ENCODE data around the gene C2CD4B. TPM values are rescaled to one million over a fixed set of nuclear protein-coding genes. Genes with fewer than 3 reads are reported as not detected.

C2CD4B gene
- total RNA-seq, 1 experiment from 2014 or later, result 0.50 TPM

GRCh38 chr15:62128916-62129315 is 36.2 kb downstream of the C2CD4B start:
- no TSS peak for BruUV-seq (replicated peaks)
- Mint-ChIP-seq H3K36me3 (ENCODE audit: insufficient read depth, unreplicated experiment) (no peaks in the 10 kb centered on the region), H3K27ac (ENCODE audit: unreplicated experiment) (no peak overlapping the region), H3K4me3 (ENCODE audit: unreplicated experiment) (no peak overlapping the region), H3K9me3 (ENCODE audit: unreplicated experiment) (no peaks in the 10 kb centered on the region), H3K4me1 (ENCODE audit: low read depth, unreplicated experiment) (peaks cover 12% of the 10 kb centered on the region), H3K27me3 (ENCODE audit: insufficient read depth, unreplicated experiment) (peaks cover 5% of the 10 kb centered on the region)
- DNase-seq, result no peak
- Histone ChIP-seq H3K4me1 (peaks cover 6% of the 10 kb centered on the region; the same call in 1 of the 2 replicates), H3K9me3 (no peaks in the 10 kb centered on the region), H3K36me3 (ENCODE audit: control insufficient read depth, insufficient read depth, low read length) (no peaks in the 10 kb centered on the region), H3K4me3 (ENCODE audit: low read depth, low read length) (no peak overlapping the region), H3K27me3 (replicated peaks; ENCODE audit: control insufficient read depth, insufficient read depth, low read length) (no peaks in the 10 kb centered on the region)
- CTCF ChIA-PET, result no interaction called here
- TF ChIP-seq CTCF (IDR thresholded peaks at IDR 0.05; ENCODE audit: insufficient read depth in 1 of 2, low read depth in 1 of 2, low read length in 1 of 2, severe bottlenecking in 1 of 2, unreplicated experiment in 1 of 2), result no peak
- intact Hi-C loops (cut with micrococcal nuclease; ENCODE audit: unreplicated experiment), result no loop called here
- POLR2A ChIA-PET, result no interaction called here

DNA sequence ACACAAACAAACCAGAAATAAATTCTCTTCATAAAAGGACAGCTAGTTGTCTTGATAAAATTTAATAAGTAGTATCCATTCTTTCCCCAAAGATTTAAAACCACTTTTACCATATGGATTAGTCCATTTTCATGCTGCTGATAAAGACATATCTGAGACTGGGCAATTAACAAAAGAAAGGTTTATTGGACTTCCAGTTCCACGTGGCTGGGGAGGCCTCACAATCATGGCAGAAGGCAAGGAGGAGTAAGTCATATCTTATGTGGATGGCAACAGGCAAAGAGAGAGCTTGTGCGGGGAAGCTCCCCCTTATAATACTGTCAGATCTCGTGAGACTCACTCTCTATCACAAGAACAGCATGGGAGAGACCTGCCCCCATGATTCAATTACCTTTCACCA is 38.7 kb downstream of the C2CD4B start:
- CTCF ChIA-PET, result interaction anchor here (1.0 to 2.1 kb wide), 5 partner anchors 16 to 181 kb away, joined by 3 to 8 read pairs (median 5); no protein-coding TSS in a partner anchor
- no TSS peak for BruUV-seq (replicated peaks)
- Mint-ChIP-seq H3K27me3 (ENCODE audit: insufficient read depth, unreplicated experiment) (peaks cover 5% of the 10 kb centered on the region), H3K4me3 (ENCODE audit: unreplicated experiment) (no peak overlapping the region), H3K4me1 (ENCODE audit: low read depth, unreplicated experiment) (peaks cover 12% of the 10 kb centered on the region), H3K9me3 (ENCODE audit: unreplicated experiment) (no peaks in the 10 kb centered on the region), H3K36me3 (ENCODE audit: insufficient read depth, unreplicated experiment) (no peaks in the 10 kb centered on the region), H3K27ac (ENCODE audit: unreplicated experiment) (no peak overlapping the region)
- Histone ChIP-seq H3K9me3 (no peaks in the 10 kb centered on the region), H3K27me3 (replicated peaks; ENCODE audit: control insufficient read depth, insufficient read depth, low read length) (no peaks in the 10 kb centered on the region), H3K4me3 (ENCODE audit: low read depth, low read length) (no peak overlapping the region), H3K36me3 (ENCODE audit: control insufficient read depth, insufficient read depth, low read length) (no peaks in the 10 kb centered on the region), H3K4me1 (peaks cover 6% of the 10 kb centered on the region; the same call in 1 of the 2 replicates)
- no peak for TF ChIP-seq CTCF (IDR thresholded peaks at IDR 0.05; ENCODE audit: insufficient read depth in 1 of 2, low read depth in 1 of 2, low read length in 1 of 2, severe bottlenecking in 1 of 2, unreplicated experiment in 1 of 2)
- intact Hi-C loops (cut with micrococcal nuclease; ENCODE audit: unreplicated experiment), result no loop called here
- POLR2A ChIA-PET, result no interaction called here
- DNase-seq, result no peak

- H3K4me1 Mint-ChIP-seq (ENCODE audit: low read depth, unreplicated experiment), result peaks cover 12% of the 10 kb centered on the region
- TF ChIP-seq CTCF (IDR thresholded peaks at IDR 0.05; ENCODE audit: insufficient read depth in 1 of 2, low read depth in 1 of 2, low read length in 1 of 2, severe bottlenecking in 1 of 2, unreplicated experiment in 1 of 2), result peak; percentile 31 to 34
- no peaks in the 10 kb centered on the region for H3K36me3 Mint-ChIP-seq (ENCODE audit: insufficient read depth, unreplicated experiment)
- DNase-seq, result peak; percentile 38 to 41
- H3K27me3 ChIP-seq (replicated peaks; ENCODE audit: control insufficient read depth, insufficient read depth, low read length), result no peaks in the 10 kb centered on the region
- no peak overlapping the region for H3K27ac Mint-ChIP-seq (ENCODE audit: unreplicated experiment)
- no peaks in the 10 kb centered on the region for H3K9me3 ChIP-seq
- H3K27me3 Mint-ChIP-seq (ENCODE audit: insufficient read depth, unreplicated experiment), result peaks cover 5% of the 10 kb centered on the region
- BruUV-seq (replicated peaks), result no TSS peak
- intact Hi-C loops (cut with micrococcal nuclease; ENCODE audit: unreplicated experiment), result loop anchor here (1.0 to 2.0 kb wide), 2 partner anchors 129 to 181 kb away; no protein-coding TSS in a partner anchor
- no peak overlapping the region for H3K4me3 Mint-ChIP-seq (ENCODE audit: unreplicated experiment)
- no peaks in the 10 kb centered on the region for H3K9me3 Mint-ChIP-seq (ENCODE audit: unreplicated experiment)
- H3K36me3 ChIP-seq (ENCODE audit: control insufficient read depth, insufficient read depth, low read length), result no peaks in the 10 kb centered on the region
- H3K4me1 ChIP-seq, result peaks cover 6% of the 10 kb centered on the region; the same call in 1 of the 2 replicates
- ChIA-PET CTCF (interaction anchor here (1.0 to 2.1 kb wide), 6 partner anchors 16 to 181 kb away, joined by 3 to 8 read pairs (median 4); no protein-coding TSS in a partner anchor), POLR2A (no interaction called here)
- H3K4me3 ChIP-seq (ENCODE audit: low read depth, low read length), result no peak overlapping the region
Observed at GRCh38 chr15:62125773-62126172, 39.3 kb downstream of the C2CD4B start.

All from Caco-2 (cell line).